GM12801 (cell line): Measurements from ENCODE around the gene LRP1B.

ENCODE experiments used
- CTCF ChIP-seq: IDR thresholded peaks from one replicate; pipeline ENCODE4 v1.5.1; 2011; ENCODE audit warnings: control low read depth; ENCODE audit not compliant: insufficient read length; ENCODE audit errors: extremely low read depth

The LRP1B gene

GRCh38 chr2:142008135-142008744 is 122.6 kb downstream of the LRP1B start:
- no peak for TF ChIP-seq CTCF

GRCh38 chr2:141994066-141994465 is 136.8 kb downstream of the LRP1B start:
- TF ChIP-seq CTCF: no peak

- no peak for TF ChIP-seq CTCF
These were observed 138.1 kb downstream of the LRP1B start for GRCh38 chr2:141992695-141993094.

GRCh38 chr2:141968433-141968832 is 162.4 kb downstream of the LRP1B start:
- no peak for TF ChIP-seq CTCF

- no peak for TF ChIP-seq CTCF
These were observed 162.8 kb downstream of the LRP1B start for GRCh38 chr2:141967980-141968379.

- no peak for TF ChIP-seq CTCF
These were observed 163.3 kb downstream of the LRP1B start for GRCh38 chr2:141967503-141967902.

GRCh38 chr2:141959941-141960340 is 170.9 kb downstream of the LRP1B start:
- no peak for TF ChIP-seq CTCF
